Upper lobe of left lung (tissue), 4 donors: Measurements from ENCODE around the gene ANKS3.

Experiments used
- EP300 ChIP-seq, 4 donors: sonication (generic); formaldehyde crosslinking; IDR thresholded peaks; one replicate each; pipeline ENCODE4 v1.5.1; 2017; ENCODE audit warnings: antibody characterized with exemption in 4 of 4, control low read depth in 2 of 4
- POLR2A ChIP-seq, 4 donors: fragments of 450-650 bp; IDR thresholded peaks; one replicate each; pipeline ENCODE4 v1.5.1; 2016 to 2017; ENCODE audit warnings: antibody characterized with exemption in 4 of 4, mild to moderate bottlenecking in 2 of 4
- TF ChIP-seq, protein P1 (sequence below), 6 experiments: fragments of 450-650 bp in 4 of 6; fragments of 200-600 bp in 2 of 6; sonication (generic) in 2 of 6; IDR thresholded peaks; one replicate each; pipeline ENCODE4 v1.5.1; 2016 to 2019; ENCODE audit warnings: antibody characterized with exemption in 6 of 6

DNA sequence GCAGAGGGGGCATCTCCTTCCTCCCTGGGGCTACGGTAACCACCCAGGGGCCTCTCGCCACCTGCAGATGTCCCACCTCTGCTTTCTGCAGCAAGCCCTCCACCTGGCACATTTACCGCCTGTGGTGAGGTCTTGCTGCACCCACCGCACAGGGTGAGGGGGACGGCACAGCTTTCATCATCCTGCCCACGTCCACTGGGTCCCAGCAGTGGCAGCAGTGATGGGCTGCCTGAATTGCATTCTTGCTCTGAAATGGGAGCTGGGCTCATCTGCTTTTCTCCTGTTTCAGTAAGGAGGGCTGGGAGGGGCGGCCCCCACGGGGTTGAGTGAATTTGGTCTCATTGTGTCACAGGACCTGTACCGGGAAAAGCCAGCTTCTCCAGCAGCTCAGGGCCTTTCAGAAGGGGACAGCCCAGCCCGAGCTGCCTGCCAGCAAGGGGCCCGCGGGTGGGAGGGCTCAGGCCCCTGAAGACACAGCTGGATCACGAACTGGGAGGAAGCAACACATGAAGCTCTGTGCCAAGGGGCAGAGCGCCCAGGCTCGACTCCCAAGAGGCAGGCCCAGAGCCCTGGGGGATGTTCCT lies 13.0 kb upstream of the ANKS3 start:
- TF ChIP-seq POLR2A (IDR thresholded peaks at IDR 0.05) = no peak
- TF ChIP-seq, protein P1, sequence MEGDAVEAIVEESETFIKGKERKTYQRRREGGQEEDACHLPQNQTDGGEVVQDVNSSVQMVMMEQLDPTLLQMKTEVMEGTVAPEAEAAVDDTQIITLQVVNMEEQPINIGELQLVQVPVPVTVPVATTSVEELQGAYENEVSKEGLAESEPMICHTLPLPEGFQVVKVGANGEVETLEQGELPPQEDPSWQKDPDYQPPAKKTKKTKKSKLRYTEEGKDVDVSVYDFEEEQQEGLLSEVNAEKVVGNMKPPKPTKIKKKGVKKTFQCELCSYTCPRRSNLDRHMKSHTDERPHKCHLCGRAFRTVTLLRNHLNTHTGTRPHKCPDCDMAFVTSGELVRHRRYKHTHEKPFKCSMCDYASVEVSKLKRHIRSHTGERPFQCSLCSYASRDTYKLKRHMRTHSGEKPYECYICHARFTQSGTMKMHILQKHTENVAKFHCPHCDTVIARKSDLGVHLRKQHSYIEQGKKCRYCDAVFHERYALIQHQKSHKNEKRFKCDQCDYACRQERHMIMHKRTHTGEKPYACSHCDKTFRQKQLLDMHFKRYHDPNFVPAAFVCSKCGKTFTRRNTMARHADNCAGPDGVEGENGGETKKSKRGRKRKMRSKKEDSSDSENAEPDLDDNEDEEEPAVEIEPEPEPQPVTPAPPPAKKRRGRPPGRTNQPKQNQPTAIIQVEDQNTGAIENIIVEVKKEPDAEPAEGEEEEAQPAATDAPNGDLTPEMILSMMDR (IDR thresholded peaks at IDR 0.05) = no peak
- TF ChIP-seq EP300 (IDR thresholded peaks at IDR 0.05) = no peak
